ENCODE data around the gene SMARCAL1. TPM values are rescaled to one million over a fixed set of nuclear protein-coding genes. Genes with fewer than 3 reads are reported as not detected.
A peak's percentile ranks its signal among the peaks of the same experiment; 100 is the strongest.

Gene SMARCAL1
- total RNA-seq, 1 donor, result 20.3 TPM

DNA sequence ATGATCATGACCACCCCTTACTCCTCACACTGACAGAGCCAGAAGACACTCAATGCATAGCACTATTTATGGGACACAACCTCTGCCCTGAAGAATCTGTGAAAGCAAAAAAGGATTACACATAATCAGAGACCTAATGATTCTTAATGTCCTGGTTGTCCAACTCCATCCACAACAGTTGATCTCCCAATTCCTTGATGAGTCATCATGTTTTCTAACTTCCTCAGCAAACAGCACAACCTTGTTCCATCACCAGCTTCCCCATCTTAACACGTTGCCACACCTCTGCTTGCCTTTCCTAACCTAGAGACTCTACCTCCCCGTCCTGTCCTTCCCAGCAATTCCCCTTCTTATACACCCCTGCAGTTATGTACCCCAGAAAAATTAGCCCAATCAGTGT lies 26.8 kb upstream of the SMARCAL1 start:
- DNase-seq (ENCODE audit: low read depth), result no peak
- TF ChIP-seq, protein P1, sequence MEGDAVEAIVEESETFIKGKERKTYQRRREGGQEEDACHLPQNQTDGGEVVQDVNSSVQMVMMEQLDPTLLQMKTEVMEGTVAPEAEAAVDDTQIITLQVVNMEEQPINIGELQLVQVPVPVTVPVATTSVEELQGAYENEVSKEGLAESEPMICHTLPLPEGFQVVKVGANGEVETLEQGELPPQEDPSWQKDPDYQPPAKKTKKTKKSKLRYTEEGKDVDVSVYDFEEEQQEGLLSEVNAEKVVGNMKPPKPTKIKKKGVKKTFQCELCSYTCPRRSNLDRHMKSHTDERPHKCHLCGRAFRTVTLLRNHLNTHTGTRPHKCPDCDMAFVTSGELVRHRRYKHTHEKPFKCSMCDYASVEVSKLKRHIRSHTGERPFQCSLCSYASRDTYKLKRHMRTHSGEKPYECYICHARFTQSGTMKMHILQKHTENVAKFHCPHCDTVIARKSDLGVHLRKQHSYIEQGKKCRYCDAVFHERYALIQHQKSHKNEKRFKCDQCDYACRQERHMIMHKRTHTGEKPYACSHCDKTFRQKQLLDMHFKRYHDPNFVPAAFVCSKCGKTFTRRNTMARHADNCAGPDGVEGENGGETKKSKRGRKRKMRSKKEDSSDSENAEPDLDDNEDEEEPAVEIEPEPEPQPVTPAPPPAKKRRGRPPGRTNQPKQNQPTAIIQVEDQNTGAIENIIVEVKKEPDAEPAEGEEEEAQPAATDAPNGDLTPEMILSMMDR (IDR thresholded peaks at IDR 0.05; ENCODE audit: insufficient read depth, low read depth, low read length), result no peak
- H3K4me3 ChIP-seq (ENCODE audit: low read depth, low read length), result no peak overlapping the region

DNA sequence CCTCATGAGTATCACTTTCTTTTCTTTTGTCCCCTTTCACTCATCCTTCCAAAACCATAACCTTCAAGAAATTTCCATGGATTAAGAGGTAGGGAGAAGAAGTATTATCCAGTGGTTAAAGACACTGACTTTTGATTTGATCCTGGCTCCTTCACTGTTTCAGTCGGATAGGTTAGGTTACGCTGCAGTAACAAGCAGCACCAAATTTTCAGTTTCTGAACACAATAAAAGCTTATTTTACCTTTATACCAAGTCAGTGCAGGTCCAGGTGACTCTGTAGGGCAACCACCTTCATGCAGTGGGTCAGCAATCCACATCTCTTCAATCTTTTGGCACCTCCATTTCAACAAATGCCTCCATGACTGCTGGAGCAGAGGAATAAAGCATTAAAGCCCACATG lies 25.0 kb upstream of the SMARCAL1 start:
- TF ChIP-seq, protein P1 (IDR thresholded peaks at IDR 0.05; ENCODE audit: insufficient read depth, low read depth, low read length), result no peak
- no peak for DNase-seq (ENCODE audit: low read depth)
- H3K4me3 ChIP-seq (ENCODE audit: low read depth, low read length), result no peak overlapping the region

DNA sequence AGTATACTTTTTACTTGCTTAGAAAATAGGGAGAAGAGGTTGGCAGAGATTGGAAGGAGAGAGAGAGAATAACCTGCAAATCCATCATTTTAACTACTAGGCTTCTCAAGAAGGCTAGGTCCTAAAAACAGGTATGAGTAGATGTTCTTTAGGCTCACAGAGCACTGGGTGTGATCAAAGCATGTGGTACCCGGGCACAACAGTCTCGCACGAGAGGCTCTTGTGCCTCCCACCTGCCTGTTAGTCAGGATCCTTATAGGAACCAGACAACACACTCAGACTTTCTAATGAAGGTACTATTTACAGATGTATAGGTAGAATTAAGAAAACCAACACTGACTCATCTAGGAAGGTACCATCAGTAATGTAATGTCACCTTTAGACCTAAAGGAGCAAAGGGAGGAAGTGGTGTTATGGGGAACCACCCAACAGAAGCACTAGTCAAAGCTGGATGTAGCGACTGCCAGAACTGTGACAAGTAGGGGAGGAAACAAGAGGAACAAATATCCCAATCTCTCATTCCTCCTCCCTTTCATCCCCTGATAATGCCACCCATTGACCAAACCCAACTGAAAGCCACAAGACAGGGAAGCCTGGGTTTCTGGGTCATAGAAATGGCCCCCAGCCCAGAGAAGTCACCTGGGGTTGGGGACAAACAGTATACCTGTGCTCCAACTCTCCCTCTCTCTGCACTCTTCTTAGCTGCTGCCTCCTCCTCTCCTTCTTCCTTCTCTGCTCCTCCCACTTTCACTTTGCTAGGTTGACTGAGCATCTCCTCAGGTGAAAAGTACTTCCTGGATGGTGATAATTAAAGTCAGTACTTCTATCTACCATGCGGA lies 24.0 kb upstream of the SMARCAL1 start:
- TF ChIP-seq, protein P1 (IDR thresholded peaks at IDR 0.05; ENCODE audit: insufficient read depth, low read depth, low read length), result no peak
- no peak overlapping the region for H3K4me3 ChIP-seq (ENCODE audit: low read depth, low read length)
- DNase-seq (ENCODE audit: low read depth), result no peak

DNA sequence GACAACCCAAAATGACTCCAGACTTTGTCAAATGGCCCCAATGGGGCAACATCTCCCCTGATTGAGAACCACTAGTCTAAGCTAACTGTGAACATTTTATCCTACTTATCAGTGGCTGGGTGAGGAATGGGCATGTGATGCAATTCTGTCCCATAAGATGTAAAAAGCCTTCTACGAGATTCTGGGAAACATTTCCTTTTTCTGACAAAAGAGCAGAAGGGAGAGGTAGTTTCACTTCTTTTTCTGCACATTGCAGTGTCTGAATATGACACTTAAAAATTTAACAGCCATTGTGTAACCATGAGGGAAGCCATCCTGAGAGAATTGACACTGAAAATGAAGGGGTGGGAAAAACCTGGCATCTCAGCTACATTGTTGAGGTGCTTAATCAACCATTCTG lies 22.7 kb upstream of the SMARCAL1 start:
- TF ChIP-seq, protein P1 (IDR thresholded peaks at IDR 0.05; ENCODE audit: insufficient read depth, low read depth, low read length), result no peak
- DNase-seq (ENCODE audit: low read depth), result peak; percentile 84
- H3K4me3 ChIP-seq (ENCODE audit: low read depth, low read length), result no peak overlapping the region

DNA sequence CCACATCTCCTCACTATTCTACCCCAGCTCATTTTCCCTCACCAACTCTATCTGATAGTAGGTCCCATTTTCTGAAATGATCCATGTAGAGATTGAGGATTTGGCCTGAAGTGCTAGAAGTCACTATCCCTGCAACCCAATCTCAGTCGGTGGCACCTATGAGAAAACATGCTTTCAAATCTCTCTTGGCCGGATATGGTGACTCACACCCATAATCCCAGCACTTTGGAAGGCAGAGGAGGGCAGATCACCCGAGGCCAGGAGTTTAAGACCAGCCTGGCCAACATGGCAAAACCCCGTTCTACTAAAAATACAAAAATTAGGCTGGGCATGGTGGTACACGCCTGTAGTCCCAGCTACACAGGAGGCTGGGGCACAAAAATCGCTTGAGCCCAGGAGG lies 20.9 kb upstream of the SMARCAL1 start:
- TF ChIP-seq, protein P1 (IDR thresholded peaks at IDR 0.05; ENCODE audit: insufficient read depth, low read depth, low read length), result no peak
- peak; percentile 62 for DNase-seq (ENCODE audit: low read depth)
- H3K4me3 ChIP-seq (ENCODE audit: low read depth, low read length), result no peak overlapping the region

DNA sequence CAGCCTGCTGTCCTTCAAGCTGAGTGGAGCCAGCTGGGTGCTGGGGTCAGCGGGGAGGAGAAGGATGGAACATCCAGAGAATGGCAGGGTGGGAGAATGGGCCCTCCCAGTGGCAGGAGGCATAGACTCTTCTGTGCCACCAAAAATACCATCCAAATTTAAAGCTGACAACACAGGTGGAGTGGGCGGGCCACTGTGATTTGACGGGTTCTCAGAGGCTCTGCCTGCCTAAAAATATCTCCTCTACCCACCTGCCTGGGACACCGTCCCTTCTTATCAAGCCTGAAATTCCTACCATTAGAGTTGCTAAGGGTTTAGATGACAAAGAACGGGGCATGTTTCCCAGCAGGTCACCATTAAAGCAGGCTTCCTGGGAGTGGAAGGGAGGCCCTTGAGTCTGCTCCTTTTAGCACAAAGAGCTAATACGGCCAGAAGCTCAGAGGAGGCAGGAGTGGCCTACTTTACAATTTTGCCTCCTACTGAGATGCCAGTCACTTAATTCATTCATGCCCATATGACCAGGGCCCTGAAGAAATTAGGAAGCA lies 20.2 kb upstream of the SMARCAL1 start:
- no peak for DNase-seq (ENCODE audit: low read depth)
- H3K4me3 ChIP-seq (ENCODE audit: low read depth, low read length), result no peak overlapping the region
- TF ChIP-seq, protein P1 (IDR thresholded peaks at IDR 0.05; ENCODE audit: insufficient read depth, low read depth, low read length), result no peak

Measured in fibroblast of villous mesenchyme (primary cell).